Sigmoid colon (tissue), 4 donors: Measurements from ENCODE around the gene RHEB.

Experiments used
- CTCF ChIP-seq, 4 experiments: fragments of 450-650 bp in 3 of 4; fragments of 200-600 bp in 1 of 4; IDR thresholded peaks; one replicate each; pipeline ENCODE4 v1.5.1; 2016 to 2019; ENCODE audit warnings: antibody characterized with exemption in 4 of 4, mild to moderate bottlenecking in 3 of 4, moderate library complexity in 2 of 4
- EP300 ChIP-seq, 4 donors: sonication (generic); formaldehyde crosslinking; IDR thresholded peaks; one replicate each; pipeline ENCODE4 v1.6.1; 2017; ENCODE audit warnings: antibody characterized with exemption in 4 of 4
- POLR2A ChIP-seq, 2 donors: fragments of 450-650 bp; IDR thresholded peaks; one replicate each; pipeline ENCODE4 v1.6.1; 2016; ENCODE audit warnings: antibody characterized with exemption in 2 of 2, mild to moderate bottlenecking in 2 of 2, moderate library complexity in 2 of 2
- POLR2AphosphoS5 ChIP-seq, 4 donors: sonication (generic); formaldehyde crosslinking; IDR thresholded peaks; one replicate each; pipeline ENCODE4 v1.6.1; 2017; ENCODE audit warnings: antibody characterized with exemption in 4 of 4

- TF ChIP-seq POLR2A (IDR thresholded peaks at IDR 0.05): no peak
- TF ChIP-seq CTCF (IDR thresholded peaks at IDR 0.05): no peak
- TF ChIP-seq POLR2AphosphoS5 (IDR thresholded peaks at IDR 0.05): peak in 2 of 4 donors; percentile 21 to 22
- no peak for TF ChIP-seq EP300 (IDR thresholded peaks at IDR 0.05)
Measured at GRCh38 chr7:151509670-151510333, 9.9 kb downstream of the RHEB start.
